ENCODE data around the gene LMBRD1.
"Not testable (repeated sequence)": the region's sequence is repeated elsewhere in the genome, so short reads cannot be mapped to it uniquely, and the experiment has no call there.

The LMBRD1 gene

GRCh38 chr6:69798796-69799195 is 2.0 kb upstream of the LMBRD1 start:
- not testable (repeated sequence) for DNase-seq (ENCODE audit: extremely low read depth in 1 of 2, low read depth in 1 of 2)

GRCh38 chr6:69796073-69796641 is 653 bp downstream of the LMBRD1 start:
- no peak for DNase-seq (ENCODE audit: extremely low read depth in 1 of 2, low read depth in 1 of 2)

GRCh38 chr6:69795469-69796072 is 1.2 kb downstream of the LMBRD1 start:
- DNase-seq (ENCODE audit: extremely low read depth in 1 of 2, low read depth in 1 of 2): no peak

GRCh38 chr6:69792292-69792691 is 4.5 kb downstream of the LMBRD1 start:
- DNase-seq (ENCODE audit: extremely low read depth in 1 of 2, low read depth in 1 of 2): no peak

- no peak for DNase-seq (ENCODE audit: extremely low read depth in 1 of 2, low read depth in 1 of 2)
Observed at GRCh38 chr6:69791065-69791471, 5.7 kb downstream of the LMBRD1 start.

GRCh38 chr6:69790629-69791028 is 6.2 kb downstream of the LMBRD1 start:
- DNase-seq (ENCODE audit: extremely low read depth in 1 of 2, low read depth in 1 of 2): no peak

GRCh38 chr6:69789578-69789977 is 7.2 kb downstream of the LMBRD1 start:
- no peak for DNase-seq (ENCODE audit: extremely low read depth in 1 of 2, low read depth in 1 of 2)

- DNase-seq (ENCODE audit: extremely low read depth in 1 of 2, low read depth in 1 of 2): not testable (repeated sequence)
Observed at GRCh38 chr6:69787436-69787835, 9.4 kb downstream of the LMBRD1 start.

GRCh38 chr6:69785697-69786096 is 11.1 kb downstream of the LMBRD1 start:
- no peak for DNase-seq (ENCODE audit: extremely low read depth in 1 of 2, low read depth in 1 of 2)

GRCh38 chr6:69784595-69785377 is 12.0 kb downstream of the LMBRD1 start:
- no peak for DNase-seq (ENCODE audit: extremely low read depth in 1 of 2, low read depth in 1 of 2)

GRCh38 chr6:69783108-69783507 is 13.7 kb downstream of the LMBRD1 start:
- no peak for DNase-seq (ENCODE audit: extremely low read depth in 1 of 2, low read depth in 1 of 2)

- DNase-seq (ENCODE audit: extremely low read depth in 1 of 2, low read depth in 1 of 2): no peak
Observed at GRCh38 chr6:69780585-69781178, 16.1 kb downstream of the LMBRD1 start.

- no peak for DNase-seq (ENCODE audit: extremely low read depth in 1 of 2, low read depth in 1 of 2)
Observed at GRCh38 chr6:69775941-69776340, 20.9 kb downstream of the LMBRD1 start.

GRCh38 chr6:69775585-69775849 is 21.3 kb downstream of the LMBRD1 start:
- DNase-seq (ENCODE audit: extremely low read depth in 1 of 2, low read depth in 1 of 2): no peak

GRCh38 chr6:69774740-69775584 is 21.8 kb downstream of the LMBRD1 start:
- DNase-seq (ENCODE audit: extremely low read depth in 1 of 2, low read depth in 1 of 2): no peak

- no peak for DNase-seq (ENCODE audit: extremely low read depth in 1 of 2, low read depth in 1 of 2)
Observed at GRCh38 chr6:69771158-69771906, 25.5 kb downstream of the LMBRD1 start.

- DNase-seq (ENCODE audit: extremely low read depth in 1 of 2, low read depth in 1 of 2): no peak
Observed at GRCh38 chr6:69768664-69769063, 28.1 kb downstream of the LMBRD1 start.

- DNase-seq (ENCODE audit: extremely low read depth in 1 of 2, low read depth in 1 of 2): no peak
Observed at GRCh38 chr6:69763763-69764162, 33.0 kb downstream of the LMBRD1 start.

- no peak for DNase-seq (ENCODE audit: extremely low read depth in 1 of 2, low read depth in 1 of 2)
Observed at GRCh38 chr6:69761853-69762252, 35.0 kb downstream of the LMBRD1 start.

GRCh38 chr6:69758214-69758613 is 38.6 kb downstream of the LMBRD1 start:
- DNase-seq (ENCODE audit: extremely low read depth in 1 of 2, low read depth in 1 of 2): no peak
